HEK293T (cell line): ENCODE measurements around the gene ANXA7.

Experiments used
- CTCF ChIA-PET: fragments of 350-600 bp; formaldehyde crosslinking; extraction: SDS; loops from one replicate; lab custom pipeline; 2021; ENCODE audit warnings: antibody characterized with exemption, inconsistent platforms; lab: Yijun Ruan, JAX
- POLR2A ChIA-PET: fragments of 350-600 bp; formaldehyde crosslinking; extraction: SDS; loops from one replicate; lab custom pipeline; 2020; ENCODE audit warnings: antibody characterized with exemption, inconsistent platforms; lab: Yijun Ruan, JAX
- DNase-seq: peaks from one replicate; pipeline ENCODE4 v3.0.0; 2012; ENCODE audit warnings: mixed read lengths; ENCODE audit errors: extremely low spot score
- ARNT ChIP-seq: fragments of 450-650 bp; IDR thresholded peaks from 2 replicates; pipeline ENCODE4 v1.6.1; 2017; ENCODE audit warnings: mild to moderate bottlenecking
- BHLHE40 ChIP-seq: fragments of 450-650 bp; IDR thresholded peaks from 2 replicates; pipeline ENCODE4 v1.6.1; 2016; ENCODE audit warnings: mild to moderate bottlenecking, moderate library complexity, borderline replicate concordance
- CTBP1 ChIP-seq: fragments of 450-650 bp; IDR thresholded peaks from 2 replicates; pipeline ENCODE4 v1.6.1; 2016; ENCODE audit warnings: borderline replicate concordance
- ELF4 ChIP-seq: fragments of 450-650 bp; IDR thresholded peaks from 2 replicates; pipeline ENCODE4 v1.6.1; 2017; ENCODE audit warnings: antibody characterized with exemption
- FOXA1 ChIP-seq: fragments of 450-650 bp; IDR thresholded peaks from 2 replicates; pipeline ENCODE4 v1.6.1; 2016; ENCODE audit warnings: mild to moderate bottlenecking
- FOXK2 ChIP-seq: fragments of 450-650 bp; IDR thresholded peaks from 2 replicates; pipeline ENCODE4 v1.6.1; 2016; ENCODE audit warnings: mild to moderate bottlenecking
- FOXM1 ChIP-seq: fragments of 450-650 bp; IDR thresholded peaks from 2 replicates; pipeline ENCODE4 v1.6.1; 2017; ENCODE audit warnings: mild to moderate bottlenecking, borderline replicate concordance
- HDGF ChIP-seq: fragments of 450-650 bp; IDR thresholded peaks from 2 replicates; pipeline ENCODE4 v1.6.1; 2017; ENCODE audit warnings: antibody characterized with exemption, borderline replicate concordance
- L3MBTL2 ChIP-seq: fragments of 450-650 bp; conservative IDR thresholded peaks from 2 replicates; pipeline ENCODE4 v1.6.1; 2016; ENCODE audit warnings: mild to moderate bottlenecking
- LEF1 ChIP-seq: fragments of 450-650 bp; IDR thresholded peaks from 2 replicates; pipeline ENCODE4 v1.6.1; 2017; ENCODE audit warnings: mild to moderate bottlenecking, borderline replicate concordance
- NFRKB ChIP-seq: fragments of 450-650 bp; IDR thresholded peaks from 2 replicates; pipeline ENCODE4 v1.6.1; 2016; ENCODE audit warnings: mild to moderate bottlenecking, moderate library complexity
- PKNOX1 ChIP-seq: fragments of 450-650 bp; IDR thresholded peaks from 2 replicates; pipeline ENCODE4 v1.6.1; 2016
- SP1 ChIP-seq: fragments of 450-650 bp; IDR thresholded peaks from 2 replicates; pipeline ENCODE4 v1.6.1; 2017
- SUZ12 ChIP-seq: fragments of 450-650 bp; IDR thresholded peaks from 2 replicates; pipeline ENCODE4 v1.6.1; 2016; ENCODE audit warnings: mild to moderate bottlenecking
- TARDBP ChIP-seq: fragments of 450-650 bp; IDR thresholded peaks from 2 replicates; pipeline ENCODE4 v1.6.1; 2016
- ZNF384 ChIP-seq: fragments of 450-650 bp; IDR thresholded peaks from 2 replicates; pipeline ENCODE4 v1.6.1; 2016

Gene ANXA7

GRCh38 chr10:73413108-73413527, 740 bp downstream of the ANXA7 start:
- no peak for TF ChIP-seq FOXA1
- no peak for TF ChIP-seq ELF4
- peak; percentile 72 for TF ChIP-seq PKNOX1
- no peak for TF ChIP-seq SP1
- peak; percentile 60 for DNase-seq
- ChIA-PET CTCF (interaction anchor here (0.7 to 1.2 kb wide), 2 partner anchors 76 to 79 kb away, joined by 3 to 6 read pairs; no protein-coding TSS in a partner anchor), POLR2A (interaction anchor here (0.7 to 1.9 kb wide), 7 partner anchors 12 to 166 kb away, joined by 3 to 8 read pairs (median 3); partner anchors contain the start of genes DNAJC9 and PPP3CB)

- ChIA-PET CTCF (no interaction called here), POLR2A (interaction anchor here (0.6 kb wide), 1 partner anchor 164 kb away, joined by 3 read pairs; the partner anchor contains the start of gene DNAJC9)
- TF ChIP-seq ELF4 = no peak
- no peak for TF ChIP-seq FOXM1
- no peak for DNase-seq
These were observed 3.0 kb downstream of the ANXA7 start for GRCh38 chr10:73410897-73411296.

- no peak for TF ChIP-seq FOXA1
- TF ChIP-seq ELF4 = no peak
- TF ChIP-seq PKNOX1 = no peak
- no peak for TF ChIP-seq SUZ12
- no peak for TF ChIP-seq TARDBP
- no peak for TF ChIP-seq L3MBTL2
- TF ChIP-seq CTBP1 = no peak
- TF ChIP-seq HDGF = no peak
- no peak for TF ChIP-seq LEF1
- no peak for TF ChIP-seq NFRKB
- no peak for TF ChIP-seq SP1
- no peak for TF ChIP-seq ARNT
- TF ChIP-seq BHLHE40 = no peak
- no peak for TF ChIP-seq FOXK2
- no peak for TF ChIP-seq ZNF384
- TF ChIP-seq FOXM1 = no peak
- ChIA-PET POLR2A (no interaction called here), CTCF (no interaction called here)
- DNase-seq = no peak
These were observed 4.8 kb downstream of the ANXA7 start for GRCh38 chr10:73408978-73409521.

GRCh38 chr10:73408061-73408460, 5.8 kb downstream of the ANXA7 start:
- ChIA-PET POLR2A (no interaction called here), CTCF (no interaction called here)
- TF ChIP-seq SUZ12 = no peak
- TF ChIP-seq SP1 = no peak
- TF ChIP-seq FOXK2 = no peak
- no peak for TF ChIP-seq FOXA1
- no peak for TF ChIP-seq ZNF384
- no peak for TF ChIP-seq BHLHE40
- TF ChIP-seq L3MBTL2 = no peak
- TF ChIP-seq TARDBP = no peak
- TF ChIP-seq HDGF = no peak
- TF ChIP-seq CTBP1 = no peak
- no peak for TF ChIP-seq ELF4
- no peak for TF ChIP-seq PKNOX1
- no peak for TF ChIP-seq LEF1
- TF ChIP-seq FOXM1 = no peak
- TF ChIP-seq NFRKB = no peak
- no peak for TF ChIP-seq ARNT
- DNase-seq = no peak

- ChIA-PET CTCF (no interaction called here), POLR2A (no interaction called here)
- no peak for DNase-seq
- TF ChIP-seq ARNT (no peak), TARDBP (no peak), LEF1 (no peak), ZNF384 (no peak), PKNOX1 (no peak), FOXM1 (no peak), SP1 (no peak), FOXA1 (no peak), FOXK2 (no peak), NFRKB (no peak), ELF4 (no peak), CTBP1 (no peak), BHLHE40 (no peak), SUZ12 (no peak), HDGF (no peak), L3MBTL2 (no peak)
These were observed 6.4 kb downstream of the ANXA7 start for GRCh38 chr10:73407495-73407894.

- POLR2A ChIA-PET = interaction anchor here (1.2 kb wide), 1 partner anchor 48 kb away, joined by 5 read pairs; the partner anchor contains the start of gene CFAP70
- TF ChIP-seq ARNT (no peak), ELF4 (no peak), FOXK2 (no peak), PKNOX1 (no peak), HDGF (no peak), BHLHE40 (no peak), ZNF384 (no peak), LEF1 (no peak), SP1 (no peak), L3MBTL2 (no peak), FOXM1 (no peak), NFRKB (no peak), TARDBP (no peak), FOXA1 (no peak), SUZ12 (no peak), CTBP1 (no peak)
- CTCF ChIA-PET = no interaction called here
- no peak for DNase-seq
These were observed 7.0 kb downstream of the ANXA7 start for GRCh38 chr10:73406846-73407245.
